ENCODE results near the gene TLX2.

DNA sequence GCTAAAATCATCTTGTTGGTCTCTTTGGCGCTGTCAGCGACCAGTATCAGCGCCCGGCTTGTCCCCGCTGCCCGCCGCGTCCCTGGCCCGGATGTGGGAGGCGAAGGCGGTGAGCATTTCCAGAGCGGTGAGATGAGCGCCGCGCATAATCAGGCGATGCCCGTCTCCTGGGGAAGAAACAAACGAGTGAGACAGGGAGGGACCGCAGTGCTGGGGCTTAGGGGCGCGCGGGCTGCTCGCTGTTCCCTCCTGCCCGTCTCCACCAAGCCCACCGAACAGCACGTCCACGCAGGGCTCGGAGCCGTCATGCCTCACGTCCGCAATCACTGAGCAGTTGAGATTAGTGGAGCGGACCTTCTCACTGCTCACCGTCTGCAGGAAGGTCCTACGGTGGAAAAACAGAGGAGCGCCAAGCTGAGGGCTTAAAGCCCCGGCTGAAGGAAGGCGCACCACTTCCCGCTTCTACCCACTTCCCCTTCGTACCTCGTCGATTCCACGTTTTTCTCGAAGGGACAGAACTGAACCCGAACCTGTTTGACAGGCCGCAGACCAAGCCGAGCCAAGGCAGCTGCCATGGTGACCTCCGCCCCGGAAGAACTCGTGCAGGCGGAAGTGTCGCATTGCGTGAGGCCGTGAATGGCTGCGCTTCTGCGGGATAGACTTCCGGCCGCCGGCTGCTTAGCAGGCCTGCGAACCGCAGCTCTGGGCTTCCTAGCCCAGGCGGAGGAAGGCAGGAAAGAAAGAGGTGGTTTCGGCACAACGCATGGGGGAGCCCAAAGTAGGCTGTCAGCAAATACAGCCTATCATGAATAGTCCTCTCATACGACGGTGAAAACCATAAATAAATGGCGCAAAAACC, 41.9 kb upstream of the TLX2 start, which contains the start of gene MRPL53:
- TF ChIP-seq, protein P1, sequence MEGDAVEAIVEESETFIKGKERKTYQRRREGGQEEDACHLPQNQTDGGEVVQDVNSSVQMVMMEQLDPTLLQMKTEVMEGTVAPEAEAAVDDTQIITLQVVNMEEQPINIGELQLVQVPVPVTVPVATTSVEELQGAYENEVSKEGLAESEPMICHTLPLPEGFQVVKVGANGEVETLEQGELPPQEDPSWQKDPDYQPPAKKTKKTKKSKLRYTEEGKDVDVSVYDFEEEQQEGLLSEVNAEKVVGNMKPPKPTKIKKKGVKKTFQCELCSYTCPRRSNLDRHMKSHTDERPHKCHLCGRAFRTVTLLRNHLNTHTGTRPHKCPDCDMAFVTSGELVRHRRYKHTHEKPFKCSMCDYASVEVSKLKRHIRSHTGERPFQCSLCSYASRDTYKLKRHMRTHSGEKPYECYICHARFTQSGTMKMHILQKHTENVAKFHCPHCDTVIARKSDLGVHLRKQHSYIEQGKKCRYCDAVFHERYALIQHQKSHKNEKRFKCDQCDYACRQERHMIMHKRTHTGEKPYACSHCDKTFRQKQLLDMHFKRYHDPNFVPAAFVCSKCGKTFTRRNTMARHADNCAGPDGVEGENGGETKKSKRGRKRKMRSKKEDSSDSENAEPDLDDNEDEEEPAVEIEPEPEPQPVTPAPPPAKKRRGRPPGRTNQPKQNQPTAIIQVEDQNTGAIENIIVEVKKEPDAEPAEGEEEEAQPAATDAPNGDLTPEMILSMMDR (IDR thresholded peaks at IDR 0.05; ENCODE audit: low read length), result no peak
- TF ChIP-seq EZH2 (optimal IDR thresholded peaks at IDR 0.05; ENCODE audit: low read depth, low read length), result no peak
- no peak for TF ChIP-seq EZH2phosphoT487 (IDR thresholded peaks at IDR 0.05; ENCODE audit: low read length)
